22Rv1 (cell line): ENCODE data around the gene CCDC40.

Experiments
- H3K27ac ChIP-seq: fragments of 450-650 bp; 2 replicates; pipeline ENCODE4 v1.5.1; 2017
- CTCF ChIP-seq: fragments of 450-650 bp; IDR thresholded peaks from 2 replicates; pipeline ENCODE4 v1.5.1; 2017; ENCODE audit warnings: mild to moderate bottlenecking
- ZFX ChIP-seq: fragments of 450-650 bp; IDR thresholded peaks from 2 replicates; pipeline ENCODE4 v1.6.1; 2017; ENCODE audit warnings: antibody characterized with exemption, borderline replicate concordance

Gene CCDC40

GRCh38 chr17:80145076-80146075, 108.9 kb downstream of the CCDC40 start:
- TF ChIP-seq CTCF (no peak), ZFX (no peak)
- peak overlapping the region; percentile 87; the same call in 1 of the 2 replicates for H3K27ac ChIP-seq

- TF ChIP-seq ZFX = no peak
- no peak for TF ChIP-seq CTCF
- peak overlapping the region; percentile 87 for H3K27ac ChIP-seq
Measured at GRCh38 chr17:80146121-80147034, 109.9 kb downstream of the CCDC40 start.

- TF ChIP-seq CTCF (peak; percentile 11; the same call in 1 of the 2 replicates), ZFX (no peak)
- peak within 1 kb of the TSS; percentile 87 for H3K27ac ChIP-seq
Measured at GRCh38 chr17:80147035-80147822, 110.8 kb downstream of the CCDC40 start, which contains the start of gene EIF4A3. TSS of gene EIF4A3 (minus strand) at chr17:80147128. CDS start at chr17:80146961, 167 bp downstream.
